Body of pancreas (tissue), 4 donors: ENCODE measurements around the gene SPDYC. TPM values are rescaled to one million over a fixed set of nuclear protein-coding genes. Genes with fewer than 3 reads are reported as not detected.
"Not testable (repeated sequence)": the region's sequence is repeated elsewhere in the genome, so short reads cannot be mapped to it uniquely, and the experiment has no call there.

ENCODE experiments used
- ATAC-seq: fragments of 150-250 bp; one replicate; pipeline ENCODE4 v1.9.1; 2016
- DNase-seq, 4 donors: peaks; one replicate each; pipeline ENCODE4 v3.0.0-alpha.2; 2019
- H3K27ac ChIP-seq, 4 donors: fragments of 200-600 bp; sonication (generic); 1 replicate in 3 of 4; 2 replicates in 1 of 4; pipeline versions ENCODE4 v1.5.1 to v1.6.1; 2016 to 2019; ENCODE audit warnings: mild to moderate bottlenecking in 1 of 4, mixed read lengths in 1 of 4, moderate library complexity in 1 of 4
- H3K27me3 ChIP-seq, 2 donors: fragments of 200-600 bp; sonication (generic); one replicate each; pipeline ENCODE4 v1.6.0; 2016; ENCODE audit warnings: mild to moderate bottlenecking in 1 of 2
- H3K36me3 ChIP-seq, 2 donors: fragments of 200-600 bp; sonication (generic); replicated peaks in 1 of 2; 2 replicates each; pipeline ENCODE4 v1.5.1; 2016; ENCODE audit warnings: low read depth in 2 of 2; ENCODE audit not compliant: insufficient read depth in 1 of 2
- H3K4me1 ChIP-seq: fragments of 200-600 bp; sonication (generic); one replicate; pipeline ENCODE4 v1.6.0; 2016
- H3K4me3 ChIP-seq, 2 donors: fragments of 200-600 bp; sonication (generic); 1 replicate in 1 of 2; 2 replicates in 1 of 2; pipeline ENCODE4 v1.5.1; 2016 to 2019
- H3K9me3 ChIP-seq, 3 donors: fragments of 200-600 bp; sonication (generic); 1 replicate in 2 of 3; 2 replicates in 1 of 3; pipeline ENCODE4 v1.5.1; 2016
- POLR2A ChIP-seq, 3 donors: fragments of 450-650 bp; IDR thresholded peaks; one replicate each; pipeline ENCODE4 v1.6.1; 2016; ENCODE audit warnings: antibody characterized with exemption in 3 of 3, mild to moderate bottlenecking in 2 of 3
- WGBS, 2 donors: methylation state at CpG; one replicate each; pipeline ENCODE4 v1.1.5; 2017; 5-methylcytosine and 5-hydroxymethylcytosine counted together
- intact Hi-C: fragments of 100-400 bp; cut with DNase I; formaldehyde crosslinking; loops from one replicate; pipeline ENCODE4 v1.15.1; 2023
- total RNA-seq, 2 donors: library from RNA; depleted of rRNA; stranded (reverse); fragments of >200 nt; gene quantifications; one replicate each; pipeline ENCODE4 v1.1.0, GENCODE V29; 2016
- TF ChIP-seq, protein P1 (sequence below), 7 experiments: fragments of 450-650 bp in 4 of 7; fragments of 200-600 bp in 3 of 7; sonication (generic) in 3 of 7; IDR thresholded peaks; one replicate each; pipeline ENCODE4 v1.5.1; 2016 to 2019; ENCODE audit warnings: antibody characterized with exemption in 7 of 7

Gene SPDYC
- total RNA-seq, 2 donors from 2014 or later: not detected

DNA sequence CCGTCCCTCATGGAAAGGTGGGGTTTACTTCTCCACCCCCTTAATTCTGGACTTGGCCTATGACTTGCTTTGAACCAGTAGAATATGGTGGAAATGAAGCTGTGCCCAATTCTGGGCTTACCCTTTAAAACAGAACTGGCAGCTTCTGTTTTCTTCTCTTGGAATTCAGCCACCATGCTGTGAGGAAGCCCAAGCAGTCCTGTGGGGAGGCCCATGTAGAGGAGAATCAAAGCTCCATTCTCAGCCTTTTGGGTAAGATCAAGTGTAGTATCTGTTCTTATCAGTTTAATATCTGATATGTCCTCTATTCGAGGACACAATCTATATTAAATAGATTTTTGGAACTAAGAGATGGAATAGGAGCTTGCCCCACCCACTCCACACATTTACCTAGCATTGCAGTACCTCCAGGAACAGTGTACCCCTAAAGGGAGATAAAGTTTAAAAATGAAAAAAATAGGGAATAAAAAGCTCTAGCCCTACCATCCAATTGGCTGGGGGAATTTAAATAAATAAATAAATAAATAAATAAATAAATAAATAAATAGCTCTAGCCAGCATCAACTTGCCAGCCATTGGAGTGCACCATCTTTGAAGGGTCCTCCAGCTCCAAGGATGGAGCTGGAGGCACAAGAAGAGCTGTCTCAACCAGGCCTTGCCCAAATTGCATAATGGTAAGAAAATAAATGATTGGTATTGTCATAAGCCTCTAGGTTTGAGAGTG lies 22.5 kb upstream of the SPDYC start:
- H3K27me3 ChIP-seq: no peaks in the 10 kb centered on the region
- peak overlapping the region in 3 of 4 donors; percentile 50 to 75 (median 74) for H3K27ac ChIP-seq
- intact Hi-C loops: no loop called here
- peaks cover 43% of the 10 kb centered on the region for H3K4me1 ChIP-seq
- no peak for DNase-seq
- no peak overlapping the region for H3K4me3 ChIP-seq
- no peak for ATAC-seq
- H3K36me3 ChIP-seq: no peaks in the 10 kb centered on the region
- no peaks in the 10 kb centered on the region for H3K9me3 ChIP-seq
- TF ChIP-seq, protein P1, sequence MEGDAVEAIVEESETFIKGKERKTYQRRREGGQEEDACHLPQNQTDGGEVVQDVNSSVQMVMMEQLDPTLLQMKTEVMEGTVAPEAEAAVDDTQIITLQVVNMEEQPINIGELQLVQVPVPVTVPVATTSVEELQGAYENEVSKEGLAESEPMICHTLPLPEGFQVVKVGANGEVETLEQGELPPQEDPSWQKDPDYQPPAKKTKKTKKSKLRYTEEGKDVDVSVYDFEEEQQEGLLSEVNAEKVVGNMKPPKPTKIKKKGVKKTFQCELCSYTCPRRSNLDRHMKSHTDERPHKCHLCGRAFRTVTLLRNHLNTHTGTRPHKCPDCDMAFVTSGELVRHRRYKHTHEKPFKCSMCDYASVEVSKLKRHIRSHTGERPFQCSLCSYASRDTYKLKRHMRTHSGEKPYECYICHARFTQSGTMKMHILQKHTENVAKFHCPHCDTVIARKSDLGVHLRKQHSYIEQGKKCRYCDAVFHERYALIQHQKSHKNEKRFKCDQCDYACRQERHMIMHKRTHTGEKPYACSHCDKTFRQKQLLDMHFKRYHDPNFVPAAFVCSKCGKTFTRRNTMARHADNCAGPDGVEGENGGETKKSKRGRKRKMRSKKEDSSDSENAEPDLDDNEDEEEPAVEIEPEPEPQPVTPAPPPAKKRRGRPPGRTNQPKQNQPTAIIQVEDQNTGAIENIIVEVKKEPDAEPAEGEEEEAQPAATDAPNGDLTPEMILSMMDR (IDR thresholded peaks at IDR 0.05): no peak
- TF ChIP-seq POLR2A (IDR thresholded peaks at IDR 0.05): no peak
- 61 to 74% methylated on average over 2 of the region's 2 CpGs for WGBS, 2 donors

DNA sequence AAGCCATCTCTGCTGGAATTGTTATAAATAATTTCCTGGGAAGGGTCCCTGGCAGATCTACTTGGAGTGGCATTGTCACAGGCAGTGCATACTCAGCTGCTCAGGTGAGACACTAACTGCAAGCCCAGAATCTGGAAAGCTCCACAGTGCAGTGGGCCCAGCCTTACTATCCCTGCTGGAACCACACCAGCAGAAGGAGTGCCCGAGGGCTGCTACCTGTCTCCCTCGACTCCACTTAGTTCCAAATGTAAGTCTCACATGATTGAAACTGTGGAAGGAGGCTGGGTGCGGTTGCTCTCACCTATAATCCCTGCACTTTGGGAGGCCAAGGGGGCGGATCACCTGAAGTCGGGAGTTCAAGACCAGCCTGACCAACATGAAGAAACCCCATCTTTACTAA lies 21.4 kb upstream of the SPDYC start:
- 81 to 100% methylated on average over 3 to 5 of the region's 5 CpGs for WGBS, 2 donors
- TF ChIP-seq, protein P1 (IDR thresholded peaks at IDR 0.05): no peak
- no peak for TF ChIP-seq POLR2A (IDR thresholded peaks at IDR 0.05)
- DNase-seq: no peak

DNA sequence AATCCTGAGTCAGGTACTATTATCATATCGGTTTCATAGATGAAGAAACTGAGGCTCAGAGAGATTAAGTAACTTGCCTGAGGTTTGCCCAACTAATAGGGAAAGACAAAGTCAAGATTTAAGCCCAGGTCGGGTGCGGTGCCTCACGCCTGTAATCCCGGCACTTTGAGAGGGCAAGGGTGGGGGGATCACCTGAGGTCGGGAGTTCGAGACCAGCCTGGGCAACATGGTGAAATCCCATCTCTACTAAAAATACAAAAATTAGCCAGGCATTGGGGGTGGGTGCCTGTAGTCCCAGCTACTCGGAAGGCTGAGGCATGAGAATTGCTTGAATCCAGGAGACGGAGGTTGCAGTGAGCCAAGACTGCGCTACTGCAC lies 19.9 kb upstream of the SPDYC start:
- DNase-seq, H3K9me3 ChIP-seq, ATAC-seq, H3K27me3 ChIP-seq, intact Hi-C loops, H3K36me3 ChIP-seq, H3K4me3 ChIP-seq: not testable (repeated sequence)
- peaks cover 43% of the 10 kb centered on the region for H3K4me1 ChIP-seq
- 73 to 85% methylated on average over 10 of the region's 10 CpGs for WGBS, 2 donors
- H3K27ac ChIP-seq: peak overlapping the region; percentile 32 to 91 (median 82)

More for the DNA sequence above, 21.4 kb upstream of the SPDYC start:
- ATAC-seq: no peak
- no peaks in the 10 kb centered on the region for H3K9me3 ChIP-seq
- no peak overlapping the region for H3K4me3 ChIP-seq
- intact Hi-C loops: no loop called here
- H3K4me1 ChIP-seq: peaks cover 43% of the 10 kb centered on the region
- no peaks in the 10 kb centered on the region for H3K36me3 ChIP-seq
- no peak overlapping the region for H3K27ac ChIP-seq
- H3K27me3 ChIP-seq: no peaks in the 10 kb centered on the region

DNA sequence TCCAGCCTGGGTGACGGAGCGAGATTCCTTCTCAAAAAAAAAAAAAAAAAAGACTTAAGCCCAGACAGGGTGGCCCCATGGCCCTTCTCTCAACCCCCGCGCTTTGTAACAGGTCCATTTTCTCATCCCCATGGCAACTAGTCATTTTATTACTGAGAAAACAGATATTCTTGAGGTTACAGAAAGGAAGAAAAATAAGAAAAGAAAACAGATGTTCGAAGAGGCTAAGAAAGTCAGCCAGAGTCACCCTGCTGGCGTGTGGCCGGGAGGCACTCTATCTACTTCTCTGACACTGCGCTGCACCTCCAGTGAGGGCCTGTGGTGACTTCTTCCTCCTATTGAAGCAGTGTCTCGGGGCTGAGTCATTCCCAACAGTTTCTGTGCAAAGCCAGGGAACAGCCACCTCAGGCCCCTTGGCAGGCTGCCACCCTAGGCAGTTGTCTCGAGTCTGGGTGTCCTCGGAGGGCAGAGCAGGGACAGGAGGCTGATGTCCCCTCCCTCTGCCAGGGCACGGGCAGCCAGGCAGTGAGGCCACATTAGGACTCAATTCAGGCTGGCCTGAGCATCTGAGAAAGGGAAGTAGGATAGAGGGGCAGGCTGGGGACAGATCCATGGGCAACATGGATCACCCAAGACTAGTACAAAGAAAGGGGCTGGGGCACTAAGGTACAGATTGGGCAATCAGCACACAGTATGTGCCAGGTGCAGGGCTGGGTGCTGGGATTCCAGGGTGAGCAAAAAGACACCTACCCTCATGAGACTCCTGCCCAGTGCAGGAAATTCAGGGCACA lies 19.3 kb upstream of the SPDYC start:
- Histone ChIP-seq H3K27ac (peak overlapping the region; percentile 82 to 93 (median 86)), H3K9me3 (no peaks in the 10 kb centered on the region), H3K36me3 (no peaks in the 10 kb centered on the region), H3K4me3 (no peak overlapping the region), H3K27me3 (no peaks in the 10 kb centered on the region), H3K4me1 (peaks cover 37% of the 10 kb centered on the region)
- intact Hi-C loops: no loop called here
- ATAC-seq (peak; percentile 89), DNase-seq (peak; percentile 90 to 98 (median 95))
- WGBS, 2 donors: 22 to 38% methylated on average over 9 to 12 of the region's 12 CpGs
- TF ChIP-seq POLR2A (IDR thresholded peaks at IDR 0.05): peak in 2 of 3 donors; percentile 44 to 54
- TF ChIP-seq, protein P1 (IDR thresholded peaks at IDR 0.05): peak in 2 of 7 experiments; percentile 8 to 27

DNA sequence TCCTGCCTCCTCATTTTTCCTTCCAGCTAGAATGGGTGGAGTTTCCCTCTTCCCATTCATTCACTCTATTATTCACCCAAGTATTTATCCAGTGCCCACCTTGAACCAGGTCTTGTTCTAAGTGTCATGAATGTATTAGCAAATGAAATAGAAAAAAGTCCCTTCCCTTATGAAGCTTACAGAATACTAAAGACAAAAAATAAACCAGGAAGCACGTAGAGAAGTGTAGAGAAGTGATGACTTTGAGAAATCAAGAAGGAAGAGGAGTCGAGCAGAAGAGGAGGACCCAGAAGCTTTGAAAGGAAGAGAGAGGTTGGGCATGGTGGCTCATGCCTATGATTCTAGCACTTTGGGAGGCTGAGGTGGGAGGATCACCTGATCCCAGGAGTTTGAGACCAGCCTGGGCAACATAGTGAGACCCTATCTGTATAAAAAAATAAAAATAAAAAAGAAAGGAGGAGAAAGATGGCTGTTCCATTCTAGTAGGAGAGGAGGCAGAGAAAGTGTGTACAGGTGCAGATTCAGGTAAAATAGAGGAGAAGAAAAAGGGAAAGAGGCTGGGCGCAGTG lies 18.6 kb upstream of the SPDYC start:
- H3K27ac ChIP-seq: peak overlapping the region; percentile 82 to 93 (median 86)
- no peak for ATAC-seq

More for the DNA sequence above, 18.6 kb upstream of the SPDYC start:
- H3K4me3 ChIP-seq: no peak overlapping the region
- H3K36me3 ChIP-seq: no peaks in the 10 kb centered on the region
- DNase-seq: no peak
- TF ChIP-seq POLR2A (IDR thresholded peaks at IDR 0.05): no peak
- TF ChIP-seq, protein P1 (IDR thresholded peaks at IDR 0.05): no peak
- peaks cover 30% of the 10 kb centered on the region for H3K4me1 ChIP-seq
- WGBS, 2 donors: 67 to 89% methylated on average over 3 of the region's 3 CpGs
- intact Hi-C loops: no loop called here
- no peaks in the 10 kb centered on the region for H3K27me3 ChIP-seq
- no peaks in the 10 kb centered on the region for H3K9me3 ChIP-seq
